IPS DF 19.7 (cell line): ENCODE data around the gene SLC22A23.

Experiments
- DNase-seq: peaks from one replicate; pipeline ENCODE4 v3.0.0-alpha.2; 2013; ENCODE audit warnings: low read depth, low spot score

The SLC22A23 gene

DNA sequence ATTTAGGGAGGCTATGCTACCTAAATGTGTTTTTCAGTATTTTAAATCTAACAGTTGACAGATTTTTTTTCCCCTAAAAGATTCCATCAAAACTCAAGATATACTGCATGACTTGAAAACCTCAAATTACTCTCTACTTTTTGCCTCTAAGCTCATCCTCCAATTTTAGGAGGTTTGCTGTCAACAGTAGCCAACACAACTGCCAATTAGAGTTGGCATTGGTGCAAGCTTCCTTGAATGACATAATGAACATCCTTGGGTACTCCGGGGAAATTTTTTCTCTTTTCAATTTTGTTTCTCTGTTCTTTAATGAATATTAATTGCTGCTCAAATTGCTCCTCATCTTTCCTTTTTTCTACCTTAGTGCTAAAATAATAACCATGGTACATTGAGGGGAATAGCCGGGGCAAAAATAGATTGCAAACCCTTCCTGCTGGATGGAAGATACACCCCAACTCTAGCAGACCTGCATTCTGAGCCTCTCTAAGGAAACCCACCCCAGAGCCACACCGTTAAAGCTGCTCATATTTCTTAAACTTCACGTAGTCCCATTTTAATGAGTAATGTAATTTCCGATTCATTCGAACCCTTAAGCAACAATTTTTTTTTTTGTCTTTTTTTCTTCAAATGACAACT, 34.3 kb downstream of the SLC22A23 start:
- DNase-seq: no peak

DNA sequence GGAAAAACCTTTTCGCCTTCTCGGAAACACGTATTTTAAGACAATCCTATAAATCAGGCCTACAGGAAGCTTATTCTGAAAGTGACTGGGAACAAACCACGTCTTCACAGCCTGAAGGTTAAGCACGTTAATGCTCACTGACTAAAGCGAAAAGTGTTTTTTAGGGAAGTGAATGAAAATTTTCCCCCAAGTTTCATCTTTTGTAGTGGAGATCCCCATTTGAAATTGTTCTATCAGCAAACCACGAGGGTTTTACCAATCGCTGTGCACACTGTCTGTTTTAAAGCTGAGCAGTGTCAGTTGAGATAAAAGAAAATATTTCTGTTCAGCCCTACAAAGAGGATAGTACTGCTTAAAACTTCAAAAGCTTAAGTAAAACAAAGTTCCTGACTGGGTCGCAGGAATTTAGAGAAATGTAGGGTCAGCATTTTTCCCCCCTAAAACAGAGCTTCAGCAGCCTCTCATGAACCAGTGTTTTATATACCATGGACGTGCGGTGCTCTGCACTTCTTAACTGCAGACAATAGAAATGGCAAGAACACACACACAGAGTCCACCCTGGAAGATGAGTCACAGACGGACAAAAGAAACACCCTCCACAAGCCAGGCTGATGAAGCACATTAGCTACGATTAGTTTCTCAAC, 34.9 kb downstream of the SLC22A23 start:
- DNase-seq: no peak

DNA sequence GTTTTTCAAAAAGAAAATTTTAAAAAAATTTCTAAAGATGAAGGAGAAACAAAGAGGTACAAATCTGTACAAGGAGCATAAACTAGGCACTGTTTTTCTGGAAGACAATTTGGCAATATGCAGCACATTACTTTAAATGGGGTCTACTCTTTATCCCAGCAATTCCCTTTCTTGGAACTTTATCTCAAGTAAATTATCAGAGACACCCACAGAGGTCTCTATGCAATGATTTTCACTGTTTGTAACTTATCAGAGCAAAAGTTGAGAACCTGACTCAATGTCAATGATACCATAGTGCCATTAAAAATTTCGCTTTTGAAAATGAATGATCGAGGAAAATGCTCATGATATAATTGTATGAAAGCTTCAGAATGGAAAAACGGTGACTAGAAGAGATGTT, 35.7 kb downstream of the SLC22A23 start:
- no peak for DNase-seq

DNA sequence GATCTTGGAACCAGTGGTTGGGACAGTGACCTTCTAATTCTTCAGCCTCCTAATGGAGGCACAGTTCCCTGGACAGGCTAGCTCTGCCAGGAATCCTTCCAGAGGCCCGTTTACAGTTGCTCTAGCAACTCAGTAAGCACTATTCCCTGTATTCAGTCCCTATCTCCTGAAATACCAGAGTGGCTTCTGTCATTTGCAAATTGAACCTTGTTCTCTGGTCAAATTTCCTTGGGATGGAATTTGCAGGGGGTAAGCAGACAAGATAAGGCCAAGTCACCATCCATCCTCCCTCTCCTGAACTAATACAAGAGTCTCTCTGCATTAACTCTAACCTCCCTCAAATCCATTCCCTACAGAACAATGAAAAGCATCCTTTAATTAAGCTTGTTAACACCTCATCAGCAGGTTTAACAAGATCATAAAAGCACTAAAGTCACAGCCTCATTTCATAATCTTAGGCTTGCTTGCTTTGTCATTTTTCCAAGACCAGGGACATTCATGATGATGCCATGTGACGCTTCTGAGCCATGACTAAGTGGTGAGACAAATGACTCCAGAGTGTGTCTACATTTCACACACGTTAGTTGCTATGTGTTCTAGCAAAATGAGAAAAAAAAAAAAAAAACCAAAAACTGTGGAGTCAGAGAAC, 37.1 kb downstream of the SLC22A23 start:
- DNase-seq: no peak

DNA sequence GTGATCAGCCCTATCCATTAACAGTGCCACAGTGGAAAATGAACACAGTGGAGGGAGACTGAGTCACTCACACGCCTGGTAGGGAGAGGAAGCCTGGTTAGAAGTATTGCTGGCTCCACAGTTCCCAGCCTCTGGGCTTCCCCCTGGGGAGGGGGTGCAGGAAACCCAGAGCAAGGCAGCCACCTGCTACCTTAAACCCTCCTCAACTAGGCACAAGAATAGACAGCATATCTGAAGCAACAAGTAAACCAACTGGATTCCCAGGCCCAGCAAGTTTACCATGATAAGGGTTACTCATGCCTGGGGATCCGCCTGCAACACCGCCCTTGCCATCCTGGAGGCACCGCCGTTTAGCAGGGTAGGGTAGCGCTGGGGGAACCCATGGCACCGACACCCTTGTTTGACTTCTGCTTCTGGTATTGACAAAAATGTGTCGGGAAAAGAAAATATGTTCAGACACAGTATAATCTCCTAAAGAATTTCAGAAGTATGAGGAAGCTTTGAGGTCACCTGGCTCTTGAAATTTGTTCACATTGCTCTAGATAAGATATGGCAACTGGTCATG, 38.3 kb downstream of the SLC22A23 start:
- no peak for DNase-seq

DNA sequence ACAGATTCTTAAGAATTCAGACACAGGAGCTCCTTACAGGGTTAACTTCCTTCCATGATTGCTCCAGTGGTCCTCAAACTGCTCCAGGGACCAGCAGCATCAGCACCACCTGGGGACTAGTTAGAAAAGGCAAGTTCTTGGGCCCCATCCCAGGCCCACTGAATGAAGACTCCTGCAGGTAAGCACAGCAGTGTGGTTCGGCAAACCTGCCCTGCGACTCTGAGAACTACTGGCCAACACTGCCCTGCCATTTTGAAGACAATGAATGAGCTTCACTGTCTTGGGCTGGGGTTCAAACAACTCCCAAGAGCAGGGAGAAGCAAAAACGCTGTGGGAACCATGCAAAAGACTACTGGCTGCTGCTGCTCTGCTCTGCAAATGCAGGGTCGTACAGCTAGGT, 39.4 kb downstream of the SLC22A23 start:
- no peak for DNase-seq

DNA sequence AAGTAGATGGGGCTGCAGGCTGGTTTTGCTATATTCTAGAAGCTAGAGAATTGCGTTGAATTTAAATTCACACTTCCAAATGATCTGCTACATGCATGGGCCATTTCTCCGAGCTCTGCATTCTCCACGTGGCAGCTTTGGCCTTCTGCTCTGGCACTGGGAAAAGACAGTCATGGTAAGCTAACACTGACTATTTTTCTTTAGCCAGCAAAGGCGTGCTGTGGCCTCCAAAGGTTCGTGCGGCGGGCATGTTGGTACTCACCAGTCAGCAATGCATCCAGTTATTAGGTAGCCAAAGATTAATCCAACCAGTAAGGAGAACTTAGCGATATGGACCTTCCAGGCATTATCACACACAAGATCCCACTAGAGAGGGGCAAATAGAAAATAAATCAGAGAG, 41.4 kb downstream of the SLC22A23 start:
- no peak for DNase-seq

DNA sequence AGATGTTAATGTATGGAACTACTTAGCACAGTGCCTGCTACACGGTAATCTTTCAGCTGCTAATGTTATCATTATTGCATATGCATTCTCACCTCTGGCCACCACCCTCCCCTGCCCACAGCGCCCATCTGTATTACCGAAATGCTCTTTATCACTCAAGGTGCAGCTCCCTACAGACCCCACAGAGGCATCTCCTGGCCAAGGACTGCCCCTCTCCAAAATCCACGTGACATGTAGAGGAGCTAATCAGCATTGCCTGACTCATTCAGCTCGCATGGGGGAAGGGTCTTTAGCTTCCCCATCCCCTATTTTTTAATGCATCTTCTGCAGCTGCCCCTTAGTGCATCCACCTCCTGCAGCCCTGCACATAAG, 41.8 kb downstream of the SLC22A23 start:
- no peak for DNase-seq

DNA sequence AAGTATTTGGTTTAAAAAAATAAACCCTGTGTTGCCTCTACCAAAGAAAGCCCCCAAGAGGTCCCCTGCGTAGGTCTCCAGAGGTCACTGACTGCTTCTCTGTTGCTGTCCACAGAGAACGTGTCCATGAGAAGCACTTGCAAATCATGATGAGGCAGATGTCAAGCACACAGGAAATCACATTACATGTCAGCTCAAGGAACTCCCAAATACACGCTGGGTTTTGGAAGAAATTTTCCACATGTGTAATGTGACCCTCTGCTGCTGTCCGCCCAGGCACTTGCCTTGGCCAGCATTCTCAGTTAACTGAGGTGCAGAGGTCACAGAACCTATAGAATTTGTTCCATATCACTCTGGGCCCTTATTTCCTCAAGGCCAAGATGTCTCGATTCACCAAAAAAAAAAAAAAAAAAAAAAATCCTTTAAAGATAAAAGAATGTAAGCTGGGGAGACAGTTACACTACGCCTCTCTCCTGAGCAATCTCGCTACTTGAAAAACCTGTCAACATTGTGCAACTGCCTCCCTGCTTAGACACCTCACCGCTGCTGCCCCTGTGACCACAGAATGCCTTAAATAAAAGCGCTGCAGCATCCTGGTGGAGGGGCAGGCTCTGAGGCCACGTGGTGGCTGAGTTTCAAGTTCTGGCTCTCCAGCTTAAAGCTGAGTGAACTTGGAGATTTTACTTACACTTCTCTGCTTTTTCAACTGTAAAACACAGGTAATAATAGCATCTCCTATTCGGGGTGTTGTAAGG, 42.3 kb downstream of the SLC22A23 start:
- no peak for DNase-seq

DNA sequence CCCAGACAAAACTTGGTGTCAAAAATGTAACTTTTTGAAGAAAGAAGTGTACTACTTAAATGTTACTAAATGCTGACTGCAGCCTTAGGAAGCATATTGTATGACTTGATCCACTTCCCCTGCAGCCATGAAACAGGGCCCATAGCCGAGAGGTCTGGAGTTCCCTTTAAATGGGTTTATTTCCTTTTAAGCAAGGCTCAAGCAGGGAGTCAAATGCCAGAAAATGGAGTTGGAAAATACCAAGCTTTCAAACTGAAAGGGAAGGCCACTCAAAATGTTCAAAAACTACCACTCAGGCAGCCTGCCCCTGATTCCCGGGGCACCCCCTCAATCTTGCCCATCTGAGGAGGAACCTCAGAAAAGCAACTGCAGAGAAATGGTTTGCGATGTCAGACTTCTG, 43.3 kb downstream of the SLC22A23 start:
- no peak for DNase-seq

DNA sequence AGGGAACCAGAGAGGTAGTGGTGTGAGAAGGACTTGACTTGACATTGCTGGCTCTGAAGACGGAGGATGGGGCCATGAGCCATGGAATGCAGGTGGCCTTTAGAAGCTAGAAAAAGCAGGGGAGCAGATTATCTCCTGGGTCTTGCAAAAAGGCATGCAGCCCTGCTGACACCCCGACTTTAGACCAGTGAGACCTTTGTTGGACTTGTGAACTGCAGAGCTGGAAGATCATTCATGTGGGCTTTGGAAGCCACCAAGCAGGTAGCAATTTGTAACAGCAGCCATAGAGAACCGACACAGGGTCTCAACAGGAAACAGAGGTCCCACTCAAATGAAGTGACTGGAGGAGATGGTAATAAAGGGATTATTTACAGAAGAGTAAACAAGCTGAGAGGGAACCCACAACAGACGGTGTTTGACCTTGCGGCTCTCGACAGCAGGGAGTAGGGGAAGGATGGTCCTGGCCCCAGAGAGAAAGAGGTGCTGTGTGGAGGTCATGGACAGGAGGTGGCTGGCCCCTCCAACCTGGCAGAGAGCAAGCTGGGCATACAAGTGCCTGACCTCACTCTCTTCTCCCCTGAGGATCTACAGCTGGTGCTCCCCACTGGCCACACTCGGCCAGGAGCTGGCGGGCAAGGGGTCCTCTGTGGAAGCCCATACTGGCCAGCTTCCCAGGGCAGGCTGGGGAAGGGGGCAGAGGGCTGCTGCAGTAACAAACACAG, 43.9 kb downstream of the SLC22A23 start:
- no peak for DNase-seq

DNA sequence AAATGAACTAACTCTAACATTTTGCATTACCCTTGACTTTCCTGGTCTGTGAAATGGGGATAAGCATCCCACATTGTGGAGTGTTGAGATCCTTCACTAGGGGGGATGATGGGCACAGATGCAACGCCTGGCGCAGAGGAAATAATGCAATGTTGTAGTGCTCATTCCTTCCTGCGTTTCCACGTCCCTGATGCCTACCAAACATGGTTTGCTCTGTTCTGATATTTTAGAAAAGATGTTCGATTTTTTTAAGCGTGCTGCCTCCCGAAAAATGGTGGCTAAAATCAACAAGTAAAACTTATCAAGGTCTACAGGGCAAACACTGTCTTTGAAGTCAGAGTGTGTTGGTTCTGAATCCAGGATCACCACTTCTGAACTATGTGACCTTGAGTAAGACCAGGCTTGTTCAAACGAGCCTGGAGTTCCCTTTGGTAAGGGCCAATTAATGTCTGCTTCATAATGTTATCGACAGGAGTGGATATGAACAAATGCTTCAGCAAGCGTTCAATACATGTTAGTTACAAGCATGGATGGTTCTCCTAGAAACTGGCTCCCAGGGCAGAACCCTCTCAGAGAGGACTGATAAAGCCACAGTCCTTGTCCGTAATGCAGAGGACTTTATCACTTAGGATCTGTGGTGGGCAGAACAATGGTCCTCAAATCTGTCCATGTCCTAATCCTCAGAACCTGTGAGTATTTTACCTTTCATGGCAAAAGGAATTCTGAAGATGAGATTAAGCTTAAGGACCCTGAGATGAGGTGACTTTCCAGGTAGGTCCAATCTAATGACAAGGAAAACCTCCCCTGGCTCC, 44.7 kb downstream of the SLC22A23 start:
- no peak for DNase-seq

DNA sequence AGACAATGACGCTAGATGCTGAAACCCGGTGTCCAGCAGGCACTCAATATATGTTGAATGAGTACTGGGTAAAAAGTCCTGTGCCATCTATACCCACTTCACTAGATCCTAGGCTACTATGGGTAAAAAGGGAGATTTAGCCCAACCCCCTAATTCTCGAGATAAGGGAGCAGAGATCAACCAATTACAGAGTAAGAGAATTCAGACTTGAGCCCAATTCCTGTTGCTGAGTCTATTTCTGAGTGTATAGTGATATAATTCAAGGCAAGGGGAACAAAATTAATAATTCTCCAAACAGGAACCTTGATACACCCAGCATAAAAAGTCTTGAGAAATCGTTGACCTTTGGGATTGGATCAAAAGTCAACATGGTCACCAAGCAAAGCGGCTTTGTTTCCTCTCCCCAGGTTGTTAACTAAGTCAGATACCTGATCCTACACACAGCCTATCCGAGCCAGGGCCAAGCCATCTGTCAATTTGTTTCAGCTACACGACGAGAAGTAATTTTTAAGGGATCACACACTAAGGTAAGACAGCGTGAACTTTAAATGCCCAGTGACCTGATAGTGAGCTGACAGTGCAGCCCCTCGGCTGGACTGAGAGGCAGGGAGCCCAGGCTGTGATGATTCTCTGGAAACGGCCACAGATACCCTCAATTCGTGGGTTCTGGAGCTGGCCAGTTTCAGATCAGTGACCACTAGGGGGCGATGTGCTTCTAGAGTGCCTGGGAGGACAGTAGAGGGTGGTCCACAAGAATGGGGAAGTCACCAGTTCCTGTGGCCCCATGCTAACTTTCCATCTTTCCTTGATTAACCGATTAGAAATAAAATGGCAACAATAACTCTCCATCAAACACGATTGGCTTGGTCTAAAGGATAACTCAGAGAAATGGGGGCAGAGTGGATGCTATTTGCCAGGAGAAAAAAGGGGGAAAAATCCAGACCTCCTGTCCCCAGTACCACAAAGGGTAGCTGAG, 46.2 kb downstream of the SLC22A23 start:
- DNase-seq: peak; percentile 57

DNA sequence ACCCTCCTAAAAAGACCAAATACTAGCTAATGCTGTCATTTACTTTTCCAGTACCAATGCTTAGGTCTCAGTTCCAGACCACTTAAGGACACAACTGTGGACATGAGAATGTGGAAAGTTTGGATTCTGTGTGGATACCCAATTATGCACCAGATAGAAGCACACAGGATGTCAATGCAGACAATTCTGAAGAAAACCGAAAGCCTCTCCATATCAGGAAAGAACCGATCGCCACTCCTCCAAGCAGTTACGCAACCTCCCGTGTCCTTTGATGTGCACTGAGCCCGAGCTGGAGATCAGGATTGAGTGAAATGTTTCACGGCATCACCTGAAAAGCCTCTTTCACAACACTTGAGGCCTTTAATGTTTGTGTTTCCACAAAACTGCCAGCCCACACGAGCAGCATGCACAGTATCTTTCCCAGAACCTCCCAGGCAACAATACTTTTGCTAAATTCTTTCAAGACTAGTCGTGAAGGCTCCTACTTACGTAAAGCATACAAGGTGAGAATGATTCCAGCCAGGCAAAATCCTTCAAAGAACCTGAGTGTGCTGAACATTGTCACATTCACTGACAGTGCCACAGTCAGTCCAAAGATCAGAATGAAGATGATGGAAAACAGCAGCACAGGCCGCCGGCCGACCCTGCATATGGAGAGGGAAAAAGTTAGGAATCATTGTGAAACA, 47.0 kb downstream of the SLC22A23 start:
- no peak for DNase-seq

DNA sequence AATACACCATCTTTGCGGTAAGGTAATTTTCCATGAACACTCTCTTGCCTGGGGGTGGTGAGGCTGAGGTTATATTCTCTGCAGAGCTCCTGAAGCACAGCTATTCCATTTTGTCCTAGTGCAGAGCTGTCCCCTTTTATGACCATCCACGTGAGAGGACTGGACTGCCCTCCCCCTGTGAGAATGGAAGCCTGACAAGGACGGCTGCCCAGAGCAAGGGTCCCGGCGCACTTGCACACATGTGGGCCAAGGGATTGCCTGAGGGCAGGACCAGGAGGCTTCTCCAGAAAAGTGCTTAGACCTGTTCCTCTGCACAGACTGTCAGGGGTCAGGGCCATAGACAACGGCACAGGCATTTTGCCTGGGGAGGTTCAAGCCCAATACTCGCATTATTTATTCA, 48.2 kb downstream of the SLC22A23 start:
- no peak for DNase-seq

DNA sequence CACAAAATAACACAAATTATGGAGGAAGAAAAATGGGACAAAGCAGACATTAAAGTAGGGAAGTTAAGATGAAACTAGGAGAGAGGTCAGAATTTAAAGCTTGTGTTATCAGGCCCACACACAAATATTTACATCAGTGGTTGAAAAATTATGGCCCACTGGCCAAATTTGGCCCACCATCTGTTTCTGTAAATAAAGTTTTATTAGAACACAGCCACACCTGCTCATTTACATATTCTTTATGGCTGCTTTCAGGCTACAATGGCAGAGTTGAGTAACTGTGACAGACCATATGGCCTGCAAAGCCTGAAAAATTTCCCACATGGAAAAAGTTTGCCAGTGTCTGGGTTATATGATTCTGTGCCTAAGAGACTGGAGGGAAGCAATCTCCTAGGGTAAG, 49.0 kb downstream of the SLC22A23 start:
- no peak for DNase-seq

DNA sequence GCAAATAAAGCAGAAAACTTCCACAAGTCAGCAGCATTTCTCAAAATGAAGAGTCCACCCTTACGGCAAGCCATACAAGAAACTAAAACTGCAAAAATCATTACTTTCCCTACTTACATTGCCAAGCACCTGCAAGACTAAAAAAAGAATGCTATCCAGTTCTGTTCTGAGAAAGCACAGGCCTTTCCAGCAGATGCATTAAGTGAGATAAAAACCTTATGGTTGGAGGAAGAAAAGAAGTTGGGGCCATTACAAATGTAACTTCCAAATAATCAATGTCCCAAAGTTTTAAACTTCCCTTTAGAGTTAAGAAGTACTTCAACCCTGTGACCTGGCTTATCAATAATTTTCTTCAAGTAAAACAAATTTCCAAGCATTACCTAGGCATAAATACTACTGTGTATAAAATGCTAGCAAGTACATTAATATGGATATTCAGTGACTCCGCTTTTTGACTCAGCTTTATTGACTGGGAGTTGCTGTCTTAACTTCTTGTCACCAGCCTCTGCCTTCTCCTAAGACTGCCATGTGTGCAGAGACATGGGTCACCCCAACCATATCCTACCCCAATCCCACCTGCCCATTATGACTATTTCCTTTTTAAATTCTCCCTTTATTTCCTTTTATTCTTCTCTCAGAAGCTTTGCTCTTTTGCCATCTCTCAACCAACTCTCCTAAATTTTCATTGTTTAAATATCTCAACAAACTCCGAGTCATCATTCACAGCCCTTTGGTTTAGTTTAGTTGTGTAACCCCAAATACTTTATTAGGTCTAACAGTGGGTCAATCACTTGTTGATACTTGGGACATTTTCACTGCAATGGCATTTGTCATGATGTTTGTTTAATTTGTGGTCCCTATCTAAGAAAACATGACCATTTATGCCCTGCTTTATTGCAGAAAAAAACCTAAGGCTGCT, 49.7 kb downstream of the SLC22A23 start:
- DNase-seq: no peak

DNA sequence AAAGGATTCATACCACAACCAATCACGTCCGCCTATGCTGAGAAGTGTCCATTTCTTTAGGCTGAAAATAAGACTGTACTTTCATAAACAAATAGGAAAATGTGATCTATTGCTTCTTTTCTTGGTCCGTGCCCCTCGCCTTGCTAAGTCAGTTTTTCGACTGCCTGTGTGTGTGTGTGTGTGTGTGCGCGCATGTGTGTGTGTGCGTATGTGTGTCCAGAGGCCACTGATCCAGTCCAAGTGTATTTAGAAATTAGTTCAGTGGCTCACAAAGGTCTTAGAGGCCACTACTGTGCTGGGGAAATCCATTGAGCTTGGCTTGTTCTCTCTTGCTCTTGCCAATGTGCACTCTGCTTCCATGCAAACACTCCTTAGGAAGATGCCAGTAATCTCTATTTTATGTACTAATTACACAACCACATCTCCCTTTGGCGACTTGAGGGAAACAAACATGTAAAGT, 50.5 kb downstream of the SLC22A23 start:
- DNase-seq: no peak
